HFF-Myc (cell line): ENCODE results near the gene CHADL.

ENCODE experiments used
- DNase-seq: peaks from one replicate; pipeline ENCODE4 v3.0.0-alpha.2; 2011; ENCODE audit warnings: low read depth; ENCODE audit errors: extremely low read depth
- H3K4me3 ChIP-seq: replicated peaks from 2 replicates; pipeline ENCODE4 v1.5.1; 2011; ENCODE audit warnings: low read depth, mild to moderate bottlenecking, control low read depth, low read length
- TF ChIP-seq, protein P1 (sequence below): IDR thresholded peaks from 2 replicates; pipeline ENCODE4 v1.5.1; 2012; ENCODE audit warnings: mild to moderate bottlenecking, low read depth, low read length, control low read depth; ENCODE audit errors: missing control alignments

The CHADL gene

DNA sequence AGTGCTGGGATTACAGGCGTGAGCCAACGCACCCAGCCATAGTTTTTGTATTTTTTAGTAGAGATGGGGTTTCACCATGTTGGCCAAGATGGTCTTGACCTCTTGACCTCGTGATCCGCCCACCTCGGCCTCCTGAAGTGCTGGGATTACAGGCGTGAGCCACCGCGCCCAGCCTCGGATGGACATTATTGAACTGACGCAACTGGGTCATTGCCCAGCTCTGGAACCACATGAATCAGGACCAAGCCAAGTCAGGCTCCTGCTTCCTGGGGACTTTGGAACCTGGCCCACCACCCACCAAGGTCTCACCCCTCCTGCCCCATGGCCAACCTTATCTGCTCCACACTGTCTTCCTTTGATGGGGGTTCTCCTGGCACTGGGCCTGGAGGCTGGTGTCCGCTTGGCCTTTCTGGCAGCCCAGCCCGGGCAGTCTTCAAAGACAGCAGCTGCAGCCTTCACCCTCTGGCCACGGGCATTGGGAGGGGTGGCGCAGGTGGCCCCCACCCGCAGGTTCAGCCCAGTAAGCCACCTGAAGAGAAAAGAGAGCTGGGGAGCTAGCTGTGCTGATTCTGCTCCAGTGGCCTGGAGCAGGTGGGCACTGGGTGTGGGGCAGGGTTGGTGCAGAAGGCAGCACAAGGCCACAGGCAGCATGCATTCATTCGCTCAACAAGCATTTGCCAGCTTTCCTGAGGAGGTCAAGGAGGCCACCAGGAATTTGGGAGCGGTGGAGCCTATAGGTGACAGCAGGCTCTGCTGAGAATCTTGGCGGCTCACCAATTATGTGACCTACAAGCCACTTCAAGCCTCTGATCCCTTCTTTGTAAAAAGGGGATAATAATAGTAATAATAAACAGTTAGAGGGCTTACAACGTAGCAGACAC, 5.7 kb downstream of the CHADL start:
- no peak for DNase-seq
- no peak overlapping the region for H3K4me3 ChIP-seq
- TF ChIP-seq, protein P1, sequence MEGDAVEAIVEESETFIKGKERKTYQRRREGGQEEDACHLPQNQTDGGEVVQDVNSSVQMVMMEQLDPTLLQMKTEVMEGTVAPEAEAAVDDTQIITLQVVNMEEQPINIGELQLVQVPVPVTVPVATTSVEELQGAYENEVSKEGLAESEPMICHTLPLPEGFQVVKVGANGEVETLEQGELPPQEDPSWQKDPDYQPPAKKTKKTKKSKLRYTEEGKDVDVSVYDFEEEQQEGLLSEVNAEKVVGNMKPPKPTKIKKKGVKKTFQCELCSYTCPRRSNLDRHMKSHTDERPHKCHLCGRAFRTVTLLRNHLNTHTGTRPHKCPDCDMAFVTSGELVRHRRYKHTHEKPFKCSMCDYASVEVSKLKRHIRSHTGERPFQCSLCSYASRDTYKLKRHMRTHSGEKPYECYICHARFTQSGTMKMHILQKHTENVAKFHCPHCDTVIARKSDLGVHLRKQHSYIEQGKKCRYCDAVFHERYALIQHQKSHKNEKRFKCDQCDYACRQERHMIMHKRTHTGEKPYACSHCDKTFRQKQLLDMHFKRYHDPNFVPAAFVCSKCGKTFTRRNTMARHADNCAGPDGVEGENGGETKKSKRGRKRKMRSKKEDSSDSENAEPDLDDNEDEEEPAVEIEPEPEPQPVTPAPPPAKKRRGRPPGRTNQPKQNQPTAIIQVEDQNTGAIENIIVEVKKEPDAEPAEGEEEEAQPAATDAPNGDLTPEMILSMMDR: no peak

DNA sequence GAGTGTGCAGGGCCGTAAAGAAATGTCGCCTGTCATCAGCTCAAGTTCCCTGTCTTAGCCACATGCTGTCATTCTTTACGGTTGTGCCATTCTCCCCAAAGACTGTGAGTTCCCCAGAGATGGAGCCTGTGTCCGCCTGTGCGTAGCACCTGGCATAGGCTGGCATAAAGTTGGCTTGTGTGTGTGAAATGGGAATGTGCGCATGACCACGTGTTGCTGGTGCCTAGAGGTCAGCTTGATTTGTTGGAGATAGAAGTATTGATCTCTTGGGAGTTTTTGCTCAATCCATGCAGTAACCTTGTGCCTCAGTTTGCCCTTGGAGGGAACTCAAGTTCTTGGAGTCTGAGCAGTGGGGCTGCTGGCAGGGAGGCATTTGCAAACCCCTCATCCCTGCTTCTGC, 9.4 kb downstream of the CHADL start:
- DNase-seq: no peak
- H3K4me3 ChIP-seq: no peak overlapping the region
- TF ChIP-seq, protein P1: no peak

DNA sequence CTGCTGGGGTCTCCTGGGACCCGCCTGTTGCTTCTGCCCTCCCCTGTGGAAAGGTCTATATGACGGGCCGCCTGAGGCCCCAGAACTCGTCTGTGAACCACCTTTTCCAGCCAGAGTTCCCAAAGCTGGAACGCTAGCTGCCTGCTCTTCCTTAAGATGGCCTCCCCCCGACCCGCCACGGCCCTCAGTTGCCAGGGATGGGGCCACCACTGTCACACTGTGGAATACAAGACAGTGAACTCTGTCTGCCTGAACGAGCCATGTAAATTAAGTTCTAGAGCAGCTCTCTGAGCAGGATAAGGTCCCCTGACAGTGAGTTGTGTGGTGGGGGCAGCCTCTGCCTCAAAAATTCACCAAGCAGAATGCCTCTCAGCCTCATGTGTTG, 10.3 kb downstream of the CHADL start:
- H3K4me3 ChIP-seq: no peak overlapping the region
- DNase-seq: no peak
- TF ChIP-seq, protein P1: no peak

DNA sequence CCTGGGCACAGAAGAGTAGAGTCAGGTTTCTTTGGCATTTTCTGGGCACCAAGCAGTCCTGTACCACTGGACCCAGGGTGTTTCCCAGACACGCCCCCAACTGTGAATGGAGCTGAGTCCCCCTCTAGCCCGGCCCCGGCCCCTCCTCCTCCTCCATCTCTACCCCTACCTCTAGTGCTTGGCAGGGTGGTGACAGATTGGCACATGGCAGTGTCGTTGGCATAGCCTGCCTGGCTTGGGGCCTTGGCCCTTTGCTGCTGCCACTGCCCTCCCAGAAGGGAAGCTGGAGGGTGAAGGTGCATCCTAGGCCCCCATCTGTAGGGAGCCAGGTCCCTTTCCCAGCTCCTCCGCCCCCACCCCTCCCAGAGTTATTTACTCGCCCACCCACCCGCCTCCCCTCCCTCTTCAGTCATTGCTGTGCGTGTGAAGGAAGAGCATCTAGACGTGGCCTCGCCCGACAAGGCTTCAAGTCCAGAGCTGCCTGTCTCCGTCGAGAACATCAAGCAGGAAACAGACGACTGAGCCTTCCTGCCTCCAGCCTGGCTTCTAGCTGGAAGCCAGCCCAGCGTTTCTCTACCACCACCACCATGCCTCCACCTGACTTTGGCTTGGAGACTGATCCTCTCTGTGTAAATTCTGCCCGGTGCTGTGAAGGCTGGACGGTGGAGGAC, 10.9 kb downstream of the CHADL start:
- H3K4me3 ChIP-seq: no peak overlapping the region
- TF ChIP-seq, protein P1: no peak
- no peak for DNase-seq

DNA sequence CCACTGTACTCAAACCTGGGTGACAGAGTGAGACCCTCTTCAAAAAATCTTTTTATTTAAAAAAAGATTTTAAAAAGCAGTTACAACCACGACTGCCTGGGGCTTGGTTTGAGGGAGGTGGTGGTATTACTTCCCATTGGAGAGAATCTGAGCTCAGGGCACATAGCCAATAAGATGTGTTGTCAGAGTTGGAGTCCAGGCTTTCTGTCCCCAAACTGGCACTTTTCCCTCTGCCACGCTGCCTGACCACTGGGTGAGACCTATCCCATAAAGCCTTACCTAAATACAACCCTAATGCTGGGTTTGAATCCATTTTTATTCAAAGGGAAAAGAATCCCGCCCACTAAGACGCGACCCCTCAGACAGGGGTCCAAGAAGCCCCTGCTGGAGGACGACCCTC, 11.5 kb downstream of the CHADL start:
- TF ChIP-seq, protein P1: no peak
- no peak overlapping the region for H3K4me3 ChIP-seq
- DNase-seq: no peak

DNA sequence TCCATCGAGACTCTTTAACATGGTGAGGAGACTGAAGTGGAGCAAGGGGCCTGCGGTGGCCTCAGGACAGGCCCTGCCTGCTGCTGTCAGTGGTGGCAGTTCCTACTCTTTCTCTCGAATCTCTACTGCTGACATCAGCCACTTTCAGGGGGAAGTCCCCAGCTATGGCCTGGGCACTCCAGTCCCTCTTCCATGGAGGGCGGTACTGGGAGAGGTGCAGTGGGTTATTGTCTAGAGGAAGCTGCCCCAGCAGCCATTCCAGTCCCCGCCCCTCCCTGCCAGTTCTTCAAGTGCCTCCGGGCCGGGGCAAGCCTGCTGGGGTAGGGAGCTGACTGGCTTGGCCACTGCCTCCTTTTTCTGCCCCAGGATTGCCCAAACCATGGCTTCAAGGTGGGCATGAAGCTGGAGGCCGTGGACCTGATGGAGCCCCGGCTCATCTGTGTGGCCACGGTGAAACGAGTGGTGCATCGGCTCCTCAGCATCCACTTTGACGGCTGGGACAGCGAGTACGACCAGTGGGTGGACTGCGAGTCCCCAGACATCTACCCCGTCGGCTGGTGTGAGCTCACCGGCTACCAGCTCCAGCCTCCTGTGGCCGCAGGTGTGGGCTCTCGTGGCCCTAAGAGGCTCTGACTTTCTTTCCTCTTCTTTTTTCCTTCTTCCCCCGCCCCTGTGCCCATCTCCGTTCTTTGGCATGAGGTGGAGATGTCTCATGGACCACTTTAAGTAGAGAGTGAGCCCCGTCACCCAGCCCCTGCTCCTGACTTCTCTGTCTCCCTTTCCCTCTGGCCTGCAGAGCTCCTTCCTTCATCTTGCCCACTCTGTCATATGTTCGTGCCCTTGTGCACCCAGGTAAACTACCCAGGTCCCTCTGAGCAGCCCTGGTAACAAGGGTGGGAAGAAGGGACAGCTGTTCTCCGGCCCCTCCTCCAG, 13.7 kb downstream of the CHADL start:
- TF ChIP-seq, protein P1: no peak
- no peak for DNase-seq
- H3K4me3 ChIP-seq: no peak overlapping the region
